MG63 (cell line): ENCODE data around the gene METTL17. TPM values are rescaled to one million over a fixed set of nuclear protein-coding genes. Genes with fewer than 3 reads are reported as not detected.

ENCODE experiments used
- total RNA-seq: library from RNA; depleted of rRNA; stranded (reverse); fragments of >200 nt; shearing (Covaris generic); gene quantifications from 2 replicates; pipeline ENCODE4 v1.2.3, GENCODE V29; 2014; ENCODE audit warnings: low replicate concordance; rRNA removed

Gene METTL17
- total RNA-seq, 1 experiment from 2014 or later: 46.7 TPM

Other genes starting within 250 kb of the METTL17 start
- not detected in 2 replicates for gene EDDM3A, start 244.1 kb upstream of the METTL17 start, total RNA-seq
- not detected in 2 replicates for gene EDDM3B, start 221.6 kb upstream of the METTL17 start, total RNA-seq
- not detected in 2 replicates for gene RNASE6, start 208.7 kb upstream of the METTL17 start, total RNA-seq
- not detected in 2 replicates for gene RNASE1, start 187.1 kb upstream of the METTL17 start, total RNA-seq
- not detected in 2 replicates for gene RNASE3, start 98.6 kb upstream of the METTL17 start, total RNA-seq
- gene RNASE2, start 34.5 kb upstream of the METTL17 start, total RNA-seq: not detected in 2 replicates
- not detected in 2 replicates for gene SLC39A2, start 9.3 kb downstream of the METTL17 start, total RNA-seq
- 17.5 and 51.7 TPM in 2 replicates for gene NDRG2, start 35.1 kb downstream of the METTL17 start, total RNA-seq
- gene TPPP2, start 40.2 kb downstream of the METTL17 start, total RNA-seq: not detected in 2 replicates
- gene RNASE13, start 44.8 kb downstream of the METTL17 start, total RNA-seq: not detected in 2 replicates
- gene RNASE7, start 52.4 kb downstream of the METTL17 start, total RNA-seq: not detected in 2 replicates
- not detected in 2 replicates for gene RNASE8, start 67.8 kb downstream of the METTL17 start, total RNA-seq
- 9.1 and 10.0 TPM in 2 replicates for gene ARHGEF40, start 80.3 kb downstream of the METTL17 start, total RNA-seq
- 14.4 and 33.3 TPM in 2 replicates for gene ZNF219, start 108.7 kb downstream of the METTL17 start, total RNA-seq
- not detected in 2 replicates for gene TMEM253, start 111.1 kb downstream of the METTL17 start, total RNA-seq
- not detected in 2 replicates for gene OR5AU1, start 166.1 kb downstream of the METTL17 start, total RNA-seq